ENCODE measurements around the gene ACTR3C.
"Not testable (repeated sequence)": the region's sequence is repeated elsewhere in the genome, so short reads cannot be mapped to it uniquely, and the experiment has no call there.

Gene ACTR3C

GRCh38 chr7:150302908-150303310 lies 20.4 kb downstream of the ACTR3C start:
- DNase-seq, result not testable (repeated sequence)

GRCh38 chr7:150297978-150298377 lies 25.4 kb downstream of the ACTR3C start:
- not testable (repeated sequence) for DNase-seq

- DNase-seq, result not testable (repeated sequence)
These were observed 26.5 kb downstream of the ACTR3C start for GRCh38 chr7:150296802-150297201.

GRCh38 chr7:150295614-150296013 lies 27.7 kb downstream of the ACTR3C start:
- DNase-seq, result not testable (repeated sequence)

GRCh38 chr7:150295027-150295426 lies 28.3 kb downstream of the ACTR3C start:
- not testable (repeated sequence) for DNase-seq

GRCh38 chr7:150290317-150290716 lies 33.0 kb downstream of the ACTR3C start:
- not testable (repeated sequence) for DNase-seq

- not testable (repeated sequence) for DNase-seq
These were observed 34.5 kb downstream of the ACTR3C start for GRCh38 chr7:150288816-150289215.

GRCh38 chr7:150287815-150288214 lies 35.5 kb downstream of the ACTR3C start:
- DNase-seq, result not testable (repeated sequence)

- peak in 1 of 2 experiments; percentile 29 for DNase-seq
These were observed 37.2 kb downstream of the ACTR3C start for GRCh38 chr7:150285849-150286754.

- not testable (repeated sequence) for DNase-seq
These were observed 39.7 kb downstream of the ACTR3C start for GRCh38 chr7:150283608-150284007.

GRCh38 chr7:150283111-150283510 lies 40.2 kb downstream of the ACTR3C start:
- DNase-seq, result not testable (repeated sequence)

- not testable (repeated sequence) for DNase-seq
These were observed 41.5 kb downstream of the ACTR3C start for GRCh38 chr7:150281681-150282403.

GRCh38 chr7:150278383-150278782 lies 45.0 kb downstream of the ACTR3C start:
- DNase-seq, result not testable (repeated sequence)

- peak; percentile 16 to 36 for DNase-seq
These were observed 47.1 kb downstream of the ACTR3C start for GRCh38 chr7:150276132-150276695.

GRCh38 chr7:150271898-150272297 lies 51.4 kb downstream of the ACTR3C start:
- DNase-seq, result not testable (repeated sequence)

- DNase-seq, result not testable (repeated sequence)
These were observed 53.1 kb downstream of the ACTR3C start for GRCh38 chr7:150270101-150270824.

GRCh38 chr7:150268798-150269197 lies 54.5 kb downstream of the ACTR3C start:
- not testable (repeated sequence) for DNase-seq

- DNase-seq, result not testable (repeated sequence)
These were observed 55.1 kb downstream of the ACTR3C start for GRCh38 chr7:150268287-150268686.

- not testable (repeated sequence) for DNase-seq
These were observed 56.2 kb downstream of the ACTR3C start for GRCh38 chr7:150266953-150267665.

GRCh38 chr7:150262656-150263055 lies 60.7 kb downstream of the ACTR3C start:
- DNase-seq, result not testable (repeated sequence)

GRCh38 chr7:150247745-150248144 lies 75.6 kb downstream of the ACTR3C start:
- not testable (repeated sequence) for DNase-seq

GRCh38 chr7:150245208-150245607 lies 78.1 kb downstream of the ACTR3C start:
- DNase-seq, result not testable (repeated sequence)

Measured in erythroblast (primary cell).